Activated T-helper 9 cell treated with anti-CD3 and anti-CD28 coated beads, Interleukin-2, amount 50 U/mL, for 16 hours (primary cell): Measurements from ENCODE around the gene SEC14L5.
"Not testable (repeated sequence)": the region's sequence is repeated elsewhere in the genome, so short reads cannot be mapped to it uniquely, and the experiment has no call there.

ENCODE experiments used
- DNase-seq: peaks from one replicate; pipeline ENCODE4 v3.0.0-alpha.2; 2020; ENCODE audit warnings: low read depth

Gene SEC14L5

GRCh38 chr16:5036228-5037156, 78.4 kb downstream of the SEC14L5 start:
- no peak for DNase-seq

- DNase-seq = no peak
Observed at GRCh38 chr16:5040451-5040850, 82.3 kb downstream of the SEC14L5 start.

GRCh38 chr16:5041600-5042133, 83.5 kb downstream of the SEC14L5 start:
- no peak for DNase-seq

GRCh38 chr16:5042574-5043171, 84.5 kb downstream of the SEC14L5 start:
- DNase-seq = no peak

- no peak for DNase-seq
Observed at GRCh38 chr16:5044011-5044540, 85.9 kb downstream of the SEC14L5 start.

GRCh38 chr16:5044581-5044980, 86.5 kb downstream of the SEC14L5 start:
- DNase-seq = not testable (repeated sequence)

- no peak for DNase-seq
Observed at GRCh38 chr16:5045499-5046115, 87.5 kb downstream of the SEC14L5 start.

GRCh38 chr16:5046914-5047313, 88.8 kb downstream of the SEC14L5 start:
- no peak for DNase-seq

- DNase-seq = no peak
Observed at GRCh38 chr16:5054876-5055865, 97.0 kb downstream of the SEC14L5 start.

GRCh38 chr16:5056352-5056751, 98.2 kb downstream of the SEC14L5 start:
- peak; percentile 3 for DNase-seq

GRCh38 chr16:5058476-5058875, 100.3 kb downstream of the SEC14L5 start:
- no peak for DNase-seq

- no peak for DNase-seq
Observed at GRCh38 chr16:5059386-5060072, 101.4 kb downstream of the SEC14L5 start.

- DNase-seq = no peak
Observed at GRCh38 chr16:5060073-5060641, 102.0 kb downstream of the SEC14L5 start.

- DNase-seq = no peak
Observed at GRCh38 chr16:5062051-5062450, 103.9 kb downstream of the SEC14L5 start.

GRCh38 chr16:5062790-5063765, 104.9 kb downstream of the SEC14L5 start:
- no peak for DNase-seq

- no peak for DNase-seq
Observed at GRCh38 chr16:5064915-5065314, 106.8 kb downstream of the SEC14L5 start.

GRCh38 chr16:5065326-5065725, 107.2 kb downstream of the SEC14L5 start:
- DNase-seq = no peak

- no peak for DNase-seq
Observed at GRCh38 chr16:5065813-5066212, 107.7 kb downstream of the SEC14L5 start, which contains the start of gene C16orf89. Gene C16orf89, minus strand, starts transcription at chr16:5065956. Its CDS starts 48 bp downstream, at chr16:5065908.

GRCh38 chr16:5066511-5066910, 108.4 kb downstream of the SEC14L5 start:
- no peak for DNase-seq
